ENCODE measurements around the gene CHRD. TPM values are rescaled to one million over a fixed set of nuclear protein-coding genes. Genes with fewer than 3 reads are reported as not detected.

The CHRD gene
- total RNA-seq = 0.55 and 0.59 TPM in 2 replicates

DNA sequence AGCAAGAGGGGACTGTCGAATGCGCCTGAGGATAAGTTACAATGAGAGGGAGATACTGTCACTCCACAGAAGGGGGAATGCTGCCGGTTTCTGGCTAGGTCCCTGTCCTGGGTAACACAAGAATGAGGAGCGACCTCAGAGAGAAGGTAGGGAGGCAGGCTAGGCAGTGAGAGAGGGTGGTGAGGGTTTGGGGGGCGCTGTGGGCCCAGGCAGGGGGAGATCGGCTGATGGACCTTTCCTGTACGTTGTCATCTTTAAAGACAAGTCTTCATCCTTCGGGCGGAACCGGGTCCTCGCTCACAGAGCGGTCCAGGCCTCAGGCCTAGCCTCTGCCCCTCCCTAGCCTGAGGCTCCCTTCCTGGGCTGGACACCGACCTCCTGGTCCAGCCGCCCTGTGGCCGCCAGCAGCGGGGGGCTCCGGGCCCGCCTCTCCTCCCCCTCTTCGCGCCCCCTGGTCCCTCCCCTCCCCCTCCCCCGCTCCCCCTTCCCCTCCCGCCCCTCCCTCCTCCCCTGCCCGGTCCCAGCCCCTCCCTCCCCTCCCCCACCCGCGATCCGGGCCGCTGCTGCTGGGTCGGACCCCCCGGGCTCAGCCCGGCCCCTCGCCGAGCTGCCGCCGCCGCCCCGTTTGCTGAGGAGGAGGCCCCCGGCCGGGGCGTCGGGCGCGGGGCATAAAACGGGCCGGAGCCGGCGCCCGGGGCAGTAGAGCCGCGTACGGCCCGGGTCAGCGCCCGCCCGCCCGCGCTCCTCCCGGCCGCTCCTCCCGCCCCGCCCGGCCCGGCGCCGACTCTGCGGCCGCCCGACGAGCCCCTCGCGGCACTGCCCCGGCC lies at the start of gene CHRD:
Gene CHRD (plus strand): TSS at position 697 of the 827 bp plus-strand sequence. CDS start 265 bp downstream, outside the sequence.

DNA sequence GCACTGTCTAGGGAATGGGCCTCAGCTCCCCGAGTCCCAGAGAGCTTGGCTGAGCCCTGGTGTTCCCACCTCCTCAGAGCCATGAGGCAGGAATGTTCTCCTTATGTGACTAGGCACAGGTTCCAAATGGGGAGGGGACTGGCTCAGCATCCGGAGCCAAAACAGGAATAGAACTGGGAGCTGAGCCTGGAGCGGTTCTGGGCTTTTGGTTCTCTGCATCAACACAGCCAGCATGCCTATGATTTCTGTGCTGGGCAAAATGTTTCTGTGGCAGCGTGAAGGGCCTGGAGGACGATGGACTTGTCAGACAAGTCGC lies 42.5 kb upstream of the CHRD start, which contains the start of gene FAM131A:
Gene FAM131A (plus strand): TSS at position 202 of the 316 bp plus-strand sequence. CDS start 31 bp downstream, at position 233.

DNA sequence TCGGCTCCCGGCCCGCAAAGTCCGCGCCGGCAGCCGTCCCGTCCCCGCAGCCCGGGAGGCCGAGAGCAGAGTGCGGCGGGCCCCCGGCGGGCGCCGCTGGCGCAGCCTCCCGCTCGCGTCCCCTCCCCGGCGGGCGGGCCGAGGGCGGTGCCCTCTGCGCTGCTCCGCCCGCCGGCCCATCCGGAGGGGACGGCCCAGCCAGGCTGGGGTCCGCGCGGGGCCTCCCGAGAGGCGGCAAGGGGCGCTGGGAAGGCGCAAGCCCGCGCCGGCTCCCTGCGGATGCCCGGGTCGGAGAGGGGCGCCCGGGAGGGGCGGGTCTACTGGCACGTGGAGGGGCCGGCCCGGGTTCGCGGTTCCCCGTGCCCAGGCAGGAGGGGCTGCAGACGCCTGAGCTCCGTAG lies 18.3 kb upstream of the CHRD start, which contains the start of the genes CLCN2 and POLR2H:
Gene CLCN2 (minus strand): TSS at position 74 of the 400 bp plus-strand sequence. CDS start 126 bp downstream, outside the sequence.
Gene POLR2H (plus strand): TSS at position 179 of the 400 bp plus-strand sequence. CDS start 1,783 bp downstream, outside the sequence.

DNA sequence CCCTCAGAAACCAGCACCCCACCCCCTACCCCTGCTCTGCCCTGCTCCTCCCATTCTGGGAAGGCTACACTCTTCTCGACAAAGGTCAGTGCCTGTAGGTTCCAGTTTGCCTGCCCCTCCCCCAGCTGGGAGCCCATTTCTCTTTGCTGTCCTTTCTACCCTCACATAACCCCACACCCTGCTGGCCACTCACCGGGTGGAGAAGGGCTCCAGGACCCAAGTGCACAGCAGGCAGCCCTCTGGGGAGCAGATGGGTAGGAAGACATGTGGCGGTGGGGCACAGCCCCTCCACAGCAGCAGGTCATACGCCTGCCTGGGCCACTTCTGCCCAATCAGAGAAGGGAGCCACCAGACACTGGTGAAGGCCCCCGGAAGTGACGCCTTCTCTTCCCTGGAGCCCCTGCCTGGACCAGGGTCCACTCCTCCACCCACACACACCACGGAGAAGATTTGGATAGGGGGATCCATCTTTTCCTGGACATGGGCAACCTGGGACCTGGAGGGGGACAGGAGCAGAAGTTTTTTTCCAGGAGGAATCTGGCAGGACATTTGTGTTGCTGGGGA lies 1.9 kb upstream of the CHRD start, which contains the start of gene THPO:
Gene THPO (minus strand): TSS at position 326 of the 564 bp plus-strand sequence. CDS start 1,948 bp downstream, outside the sequence.

Other genes starting within 250 kb of the CHRD start
- gene EIF2B5, start 244.7 kb upstream of the CHRD start, total RNA-seq = 25.2 and 29.4 TPM in 2 replicates
- gene DVL3, start 224.7 kb upstream of the CHRD start, total RNA-seq = 41.6 and 63.3 TPM in 2 replicates
- gene AP2M1, start 205.2 kb upstream of the CHRD start, total RNA-seq = 561 and 564 TPM in 2 replicates
- 42.1 and 49.6 TPM in 2 replicates for gene ABCF3, start 193.9 kb upstream of the CHRD start, total RNA-seq
- not detected in 2 replicates for gene VWA5B2, start 150.5 kb upstream of the CHRD start, total RNA-seq
- 41.1 and 49.0 TPM in 2 replicates for gene ALG3, start 131.1 kb upstream of the CHRD start, total RNA-seq
- 2.4 and 4.2 TPM in 2 replicates for gene EEF1AKMT4, start 130.4 kb upstream of the CHRD start, total RNA-seq
- gene CAMK2N2, start 118.5 kb upstream of the CHRD start, total RNA-seq = 0.37 TPM in 1 of 2 replicates, not detected in the other
- not detected in 2 replicates for gene ECE2, start 104.0 kb upstream of the CHRD start, total RNA-seq
- gene PSMD2, start 80.8 kb upstream of the CHRD start, total RNA-seq = 557 and 1,040 TPM in 2 replicates
- gene EIF4G1, start 65.4 kb upstream of the CHRD start, total RNA-seq = 258 and 495 TPM in 2 replicates
- gene FAM131A, start 42.5 kb upstream of the CHRD start, total RNA-seq = 21.4 and 38.7 TPM in 2 replicates
- gene CLCN2, start 18.4 kb upstream of the CHRD start, total RNA-seq = 2.4 and 2.8 TPM in 2 replicates
- 86.7 and 121 TPM in 2 replicates for gene POLR2H, start 18.3 kb upstream of the CHRD start, total RNA-seq
- gene THPO, start 1.8 kb upstream of the CHRD start, total RNA-seq = not detected in 2 replicates
- 1.7 and 3.9 TPM in 2 replicates for gene EPHB3, start 181.7 kb downstream of the CHRD start, total RNA-seq

All from smooth muscle cell of the umbilical artery (primary cell).